Endothelial cell of umbilical vein (primary cell): Measurements from ENCODE around the gene WDR76. TPM values are rescaled to one million over a fixed set of nuclear protein-coding genes. Genes with fewer than 3 reads are reported as not detected.

Experiments used
- BruUV-seq: library from RNA; stranded (reverse); fragments of 400-500 nt; replicated peaks from 2 replicates; lab custom pipeline; 2021; lab: Mats Ljungman, UMichigan
- CTCF ChIA-PET: fragments of 300-600, 350-600 bp; sonication (Branson Sonifier 250); formaldehyde crosslinking; loops from one replicate; lab custom pipeline; 2021; ENCODE audit warnings: antibody characterized with exemption, inconsistent platforms; lab: Charles Lee
- POLR2A ChIA-PET: fragments of 300-600, 350-600 bp; sonication (Branson Sonifier 250); formaldehyde crosslinking; loops from one replicate; lab custom pipeline; 2021; ENCODE audit warnings: antibody characterized with exemption, inconsistent platforms; lab: Charles Lee
- DNase-seq: peaks from one replicate; pipeline ENCODE4 v3.0.0-alpha.2; 2011; ENCODE audit warnings: low read depth, low spot score
- FAIRE-seq: peaks from 2 replicates; lab custom pipeline; 2011; peaks lifted over from hg19 to GRCh38; lab: Jason Lieb, UNC
- H2AFZ ChIP-seq: 2 replicates; pipeline ENCODE4 v1.6.0; 2012; ENCODE audit warnings: low read depth, low read length, control low read depth, inconsistent platforms
- H3K27ac ChIP-seq: 2 replicates; pipeline ENCODE4 v1.5.1; 2011; ENCODE audit warnings: low read depth, mild to moderate bottlenecking, control low read depth, low read length, moderate library complexity; ENCODE audit not compliant: insufficient read depth
- H3K27me3 ChIP-seq, 2 experiments: 2 replicates each; pipeline versions ENCODE4 v1.6.0 to v1.6.1; 2011; ENCODE audit warnings: low read length in 2 of 2, mixed read lengths in 1 of 2; ENCODE audit not compliant: control insufficient read depth in 2 of 2, insufficient read depth in 2 of 2
- H3K36me3 ChIP-seq, 2 experiments: 2 replicates in 1 of 2; 3 replicates in 1 of 2; pipeline ENCODE4 v1.5.1; 2011; ENCODE audit warnings: low read length in 2 of 2, mild to moderate bottlenecking in 1 of 2, moderate library complexity in 1 of 2; ENCODE audit not compliant: control insufficient read depth in 2 of 2, insufficient read depth in 2 of 2; ENCODE audit errors: extremely low read depth in 1 of 2
- H3K4me1 ChIP-seq: 3 replicates; pipeline ENCODE4 v1.5.1; 2011; ENCODE audit warnings: mild to moderate bottlenecking, low read length; ENCODE audit not compliant: control insufficient read depth, insufficient read depth; ENCODE audit errors: extremely low read depth
- H3K4me2 ChIP-seq: 2 replicates; pipeline ENCODE4 v1.6.1; 2011; ENCODE audit warnings: low read length, control low read depth, mixed read lengths; ENCODE audit not compliant: insufficient read depth
- H3K4me3 ChIP-seq, 3 experiments: fragments of 200-600 bp in 1 of 3; sonication (generic), shearing (Covaris generic) in 1 of 3; replicated peaks in 1 of 3; 2 replicates each; pipeline ENCODE4 v1.5.1; 2011 to 2016; ENCODE audit warnings: control low read depth in 3 of 3, low read length in 3 of 3, mild to moderate bottlenecking in 2 of 3, inconsistent platforms in 1 of 3, low read depth in 1 of 3, moderate library complexity in 1 of 3; ENCODE audit not compliant: insufficient read depth in 1 of 3
- H3K79me2 ChIP-seq: 2 replicates; pipeline ENCODE4 v1.6.0; 2012; ENCODE audit warnings: low read length, inconsistent platforms; ENCODE audit not compliant: control insufficient read depth, insufficient read depth
- H3K9ac ChIP-seq: replicated peaks from 2 replicates; pipeline ENCODE3; 2011; ENCODE audit warnings: low read length, control low read depth; ENCODE audit not compliant: insufficient read depth; ENCODE audit errors: extremely low read depth
- H3K9me1 ChIP-seq: replicated peaks from 3 replicates; pipeline ENCODE4 v1.6.0; 2011; ENCODE audit warnings: mild to moderate bottlenecking, low read length; ENCODE audit not compliant: control insufficient read depth, insufficient read depth; ENCODE audit errors: extremely low read depth
- H3K9me3 ChIP-seq: replicated peaks from 2 replicates; pipeline ENCODE4 v1.5.1; 2012; ENCODE audit warnings: low read length, inconsistent platforms; ENCODE audit not compliant: control insufficient read depth, insufficient read depth
- H4K20me1 ChIP-seq: replicated peaks from 2 replicates; pipeline ENCODE3; 2011; ENCODE audit warnings: mild to moderate bottlenecking, low read length; ENCODE audit not compliant: control insufficient read depth, insufficient read depth; ENCODE audit errors: extremely low read depth
- EZH2 ChIP-seq: IDR thresholded peaks from 2 replicates; pipeline ENCODE4 v1.6.1; 2012; ENCODE audit warnings: borderline replicate concordance, low read depth, mild to moderate bottlenecking, moderate library complexity, low read length, inconsistent platforms; ENCODE audit not compliant: severe bottlenecking
- FOS ChIP-seq: IDR thresholded peaks from 2 replicates; pipeline ENCODE4 v1.6.1; 2011; ENCODE audit warnings: mild to moderate bottlenecking, low read length, moderate library complexity, borderline replicate concordance; ENCODE audit not compliant: insufficient read depth
- GATA2 ChIP-seq: IDR thresholded peaks from 2 replicates; pipeline ENCODE4 v1.7.0; 2011; ENCODE audit warnings: low read depth, mild to moderate bottlenecking, moderate library complexity, mixed read lengths, low read length; ENCODE audit not compliant: insufficient read length, insufficient read depth
- JUN ChIP-seq: IDR thresholded peaks from 2 replicates; pipeline ENCODE4 v1.6.1; 2011; ENCODE audit warnings: borderline replicate concordance, low read depth; ENCODE audit not compliant: insufficient read length, insufficient read depth
- MAX ChIP-seq: IDR thresholded peaks from 2 replicates; pipeline ENCODE4 v1.6.1; 2011; ENCODE audit not compliant: insufficient read depth, insufficient read length
- MYC ChIP-seq: IDR thresholded peaks from one replicate; pipeline ENCODE4 v1.6.1; 2011; ENCODE audit warnings: mild to moderate bottlenecking, low read depth, low read length
- POLR2A ChIP-seq: IDR thresholded peaks from 2 replicates; pipeline ENCODE4 v1.6.1; 2012; ENCODE audit warnings: low read depth, mild to moderate bottlenecking, control low read depth, low read length
- POLR2AphosphoS5 ChIP-seq: IDR thresholded peaks from 2 replicates; pipeline ENCODE4 v1.6.1; 2012; ENCODE audit warnings: low read depth, mild to moderate bottlenecking, control low read depth, low read length, moderate library complexity; ENCODE audit not compliant: insufficient read depth
- dilution Hi-C: fragments of 300-500 bp; cut with MboI; formaldehyde crosslinking; loops from one replicate; pipeline ENCODE4 v1.15.0; 2019; ENCODE audit warnings: low sequenced_read_pairs; ENCODE audit not compliant: extremely low pct_ligation_motif_present
- intact Hi-C: fragments of 100-400 bp; cut with micrococcal nuclease; formaldehyde crosslinking; loops from one replicate; pipeline ENCODE4 v1.10.0; 2022
- polyA plus RNA-seq, 4 experiments: library from polyadenylated mRNA; depleted of rRNA in 3 of 4; stranded (reverse) in 3 of 4; unstranded in 1 of 4; fragments of >200 nt; gene quantifications; 2 replicates each; pipeline versions ENCODE4 v1.2.1 to v1.2.3, GENCODE V29; 2011 to 2012; ENCODE audit warnings: missing spikeins in 1 of 4
- total RNA-seq: library from RNA; stranded (reverse); gene quantifications from 2 replicates; pipeline ENCODE4 v1.2.3, GENCODE V29; 2021
- TF ChIP-seq, protein P1 (sequence below), 2 donors: IDR thresholded peaks; 1 replicate in 1 of 2; 2 replicates in 1 of 2; pipeline ENCODE4 v1.5.1; 2011; ENCODE audit warnings: low read length in 2 of 2, mild to moderate bottlenecking in 2 of 2, moderate library complexity in 2 of 2, control low read depth in 1 of 2, inconsistent platforms in 1 of 2, low read depth in 1 of 2; ENCODE audit not compliant: insufficient read depth in 1 of 2; ENCODE audit errors: extremely low read depth in 1 of 2

WDR76 gene
- total and polyA plus RNA-seq, 2 donors (not counting 3 experiments of a cell fraction or from before 2014, with no cell fraction given): 3.1 to 25.2 TPM

GRCh38 chr15:43887901-43888300 is 61.1 kb downstream of the WDR76 start:
- Histone ChIP-seq H3K9me3 (no peaks in the 10 kb centered on the region), H2AFZ (no peak overlapping the region), H3K4me3 (no peak overlapping the region), H4K20me1 (no peaks in the 10 kb centered on the region), H3K4me2 (no peak overlapping the region), H3K9me1 (no peaks in the 10 kb centered on the region), H3K4me1 (no peaks in the 10 kb centered on the region), H3K27ac (no peak overlapping the region), H3K79me2 (no peaks in the 10 kb centered on the region), H3K27me3 (no peaks in the 10 kb centered on the region), H3K9ac (no peak overlapping the region), H3K36me3 (peaks cover 0 to 11% of the 10 kb centered on the region in 2 experiments)
- DNase-seq (no peak), FAIRE-seq (no peak)
- no TSS peak for BruUV-seq
- TF ChIP-seq MAX (no peak), GATA2 (no peak), JUN (no peak), FOS (no peak), EZH2 (no peak), POLR2A (no peak)
- CTCF ChIA-PET: interaction anchor here (1.5 kb wide), 1 partner anchor 19 kb away, joined by 3 read pairs; no protein-coding TSS in a partner anchor
- POLR2A ChIA-PET: no interaction called here
- intact Hi-C loops (no loop called here), dilution Hi-C loops (no loop called here)

DNA sequence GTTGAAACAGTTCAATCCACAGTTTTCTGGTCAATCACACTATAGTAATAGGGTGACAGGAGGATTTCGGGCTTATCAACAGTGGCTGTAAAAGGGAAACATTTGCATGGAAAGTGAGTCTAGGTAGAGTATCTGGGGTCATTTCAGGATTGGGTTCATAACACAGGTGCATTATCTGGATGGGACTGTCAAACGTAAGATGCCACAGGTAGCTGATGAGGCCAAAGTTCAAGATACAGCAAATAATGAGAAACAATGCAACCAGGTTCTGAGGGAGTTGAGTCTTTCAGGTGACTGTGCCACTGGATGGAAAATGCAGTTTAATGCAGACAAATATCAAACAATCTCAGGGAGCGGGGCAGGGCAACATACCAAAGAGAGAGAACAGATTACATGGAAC is 62.2 kb downstream of the WDR76 start:
- TF ChIP-seq EZH2: no peak
- TF ChIP-seq POLR2AphosphoS5: no peak
- TF ChIP-seq FOS: no peak
- no peak for TF ChIP-seq MYC
- no peak for TF ChIP-seq JUN
- no peak for TF ChIP-seq POLR2A
- no peak for TF ChIP-seq MAX
- TF ChIP-seq, protein P1, sequence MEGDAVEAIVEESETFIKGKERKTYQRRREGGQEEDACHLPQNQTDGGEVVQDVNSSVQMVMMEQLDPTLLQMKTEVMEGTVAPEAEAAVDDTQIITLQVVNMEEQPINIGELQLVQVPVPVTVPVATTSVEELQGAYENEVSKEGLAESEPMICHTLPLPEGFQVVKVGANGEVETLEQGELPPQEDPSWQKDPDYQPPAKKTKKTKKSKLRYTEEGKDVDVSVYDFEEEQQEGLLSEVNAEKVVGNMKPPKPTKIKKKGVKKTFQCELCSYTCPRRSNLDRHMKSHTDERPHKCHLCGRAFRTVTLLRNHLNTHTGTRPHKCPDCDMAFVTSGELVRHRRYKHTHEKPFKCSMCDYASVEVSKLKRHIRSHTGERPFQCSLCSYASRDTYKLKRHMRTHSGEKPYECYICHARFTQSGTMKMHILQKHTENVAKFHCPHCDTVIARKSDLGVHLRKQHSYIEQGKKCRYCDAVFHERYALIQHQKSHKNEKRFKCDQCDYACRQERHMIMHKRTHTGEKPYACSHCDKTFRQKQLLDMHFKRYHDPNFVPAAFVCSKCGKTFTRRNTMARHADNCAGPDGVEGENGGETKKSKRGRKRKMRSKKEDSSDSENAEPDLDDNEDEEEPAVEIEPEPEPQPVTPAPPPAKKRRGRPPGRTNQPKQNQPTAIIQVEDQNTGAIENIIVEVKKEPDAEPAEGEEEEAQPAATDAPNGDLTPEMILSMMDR (IDR thresholded peaks at IDR 0.05; ENCODE audit: extremely low read depth in 1 of 2, insufficient read depth in 1 of 2, low read depth in 1 of 2, low read length in 2 of 2): no peak
- Histone ChIP-seq H3K36me3 (peaks cover 0 to 11% of the 10 kb centered on the region in 2 experiments), H3K27me3 (no peaks in the 10 kb centered on the region), H3K79me2 (no peaks in the 10 kb centered on the region), H3K4me1 (no peaks in the 10 kb centered on the region), H4K20me1 (no peaks in the 10 kb centered on the region), H3K9me3 (no peaks in the 10 kb centered on the region), H3K4me2 (no peak overlapping the region), H3K9me1 (no peaks in the 10 kb centered on the region), H3K9ac (no peak overlapping the region), H2AFZ (no peak overlapping the region), H3K27ac (no peak overlapping the region), H3K4me3 (no peak overlapping the region)
- dilution Hi-C loops: no loop called here
- POLR2A ChIA-PET: no interaction called here
- FAIRE-seq (no peak), DNase-seq (no peak)
- intact Hi-C loops: no loop called here
- BruUV-seq: no TSS peak
- CTCF ChIA-PET: interaction anchor here (1.5 kb wide), 1 partner anchor 21 kb away, joined by 3 read pairs; no protein-coding TSS in a partner anchor
